WTC11 (cell line): ENCODE measurements around the gene SINHCAF. TPM values are rescaled to one million over a fixed set of nuclear protein-coding genes. Genes with fewer than 3 reads are reported as not detected.

Experiments used
- ATAC-seq: fragments of 200-7000 bp; cut with Tn5 transposase; 2 replicates; pipeline ENCODE4 v1.10.0; 2021; ENCODE audit warnings: mild to moderate bottlenecking, moderate library complexity
- CTCF ChIA-PET: fragments of 300-600 bp; sonication (Branson Sonifier 250); formaldehyde crosslinking; loops from one replicate; lab custom pipeline; 2021; ENCODE audit warnings: antibody characterized with exemption; lab: Charles Lee
- POLR2A ChIA-PET: fragments of 350-600 bp; sonication (Branson Sonifier 250); formaldehyde crosslinking; loops from one replicate; lab custom pipeline; 2021; ENCODE audit warnings: antibody characterized with exemption; lab: Charles Lee
- DNase-seq: peaks from one replicate; pipeline ENCODE4 v3.0.0; 2021; ENCODE audit warnings: low spot score
- H3K27ac Mint-ChIP-seq: 2 replicates; pipeline ENCODE4 v1.8.0; 2021; ENCODE audit warnings: mixed read lengths
- H3K27me3 Mint-ChIP-seq: 2 replicates; pipeline ENCODE4 v1.8.0; 2021; ENCODE audit warnings: low read depth, mild to moderate bottlenecking, moderate library complexity, mixed read lengths
- H3K36me3 Mint-ChIP-seq: 2 replicates; pipeline ENCODE4 v1.8.0; 2021; ENCODE audit warnings: mixed read lengths
- H3K4me1 Mint-ChIP-seq: 2 replicates; pipeline ENCODE4 v1.8.0; 2022; ENCODE audit warnings: mixed read lengths
- H3K4me3 Mint-ChIP-seq: 2 replicates; pipeline ENCODE4 v1.8.0; 2021; ENCODE audit warnings: mild to moderate bottlenecking, moderate library complexity, mixed read lengths
- H3K9me3 Mint-ChIP-seq: 2 replicates; pipeline ENCODE4 v1.8.0; 2021; ENCODE audit warnings: mixed read lengths
- AFF4 ChIP-seq: sonication (generic); formaldehyde crosslinking; IDR thresholded peaks from 2 replicates; pipeline ENCODE4 v1.8.1; 2023; ENCODE audit warnings: mild to moderate bottlenecking, missing genetic modification reagents, borderline replicate concordance
- ATF1 ChIP-seq: sonication (generic); formaldehyde crosslinking; IDR thresholded peaks from 2 replicates; pipeline ENCODE4 v1.8.1; 2023; ENCODE audit warnings: mild to moderate bottlenecking, moderate library complexity, missing genetic modification reagents
- E2F1 ChIP-seq: sonication (generic); formaldehyde crosslinking; IDR thresholded peaks from 2 replicates; pipeline ENCODE4 v1.8.0; 2022; ENCODE audit warnings: mild to moderate bottlenecking, missing genetic modification reagents
- E2F5 ChIP-seq: sonication (generic); formaldehyde crosslinking; IDR thresholded peaks from 2 replicates; pipeline ENCODE4 v1.8.1; 2022; ENCODE audit warnings: mild to moderate bottlenecking, moderate library complexity, missing genetic modification reagents
- ERG ChIP-seq: fragments of 250-450 bp; sonication (Bioruptor Pico); IDR thresholded peaks from 2 replicates; pipeline ENCODE4 v1.8.0; 2021; ENCODE audit warnings: mild to moderate bottlenecking
- IRF2 ChIP-seq: sonication (generic); formaldehyde crosslinking; IDR thresholded peaks from 2 replicates; pipeline ENCODE4 v1.8.0; 2022; ENCODE audit warnings: low read depth, missing genetic modification reagents, borderline replicate concordance
- JAZF1 ChIP-seq: fragments of 250-450 bp; sonication (Bioruptor Pico); IDR thresholded peaks from 2 replicates; pipeline ENCODE4 v1.9.0; 2021; ENCODE audit warnings: moderate library complexity, mild to moderate bottlenecking, inconsistent platforms
- MYBL2 ChIP-seq: sonication (generic); formaldehyde crosslinking; IDR thresholded peaks from 2 replicates; pipeline ENCODE4 v1.8.1; 2023; ENCODE audit warnings: mild to moderate bottlenecking, moderate library complexity, missing genetic modification reagents
- NFATC4 ChIP-seq: fragments of 250-450 bp; sonication (Bioruptor Pico); IDR thresholded peaks from 2 replicates; pipeline ENCODE4 v1.9.0; 2021; ENCODE audit warnings: mild to moderate bottlenecking
- NR2C2 ChIP-seq: sonication (generic); formaldehyde crosslinking; IDR thresholded peaks from 2 replicates; pipeline ENCODE4 v1.8.0; 2022; ENCODE audit warnings: mild to moderate bottlenecking, missing genetic modification reagents
- NR3C1 ChIP-seq: sonication (generic); formaldehyde crosslinking; conservative IDR thresholded peaks from 2 replicates; pipeline ENCODE4 v1.8.1; 2023; ENCODE audit warnings: low read depth, mild to moderate bottlenecking, missing genetic modification reagents
- TCF7 ChIP-seq: sonication (generic); formaldehyde crosslinking; IDR thresholded peaks from 2 replicates; pipeline ENCODE4 v1.8.0; 2022; ENCODE audit warnings: mild to moderate bottlenecking, low read depth, missing genetic modification reagents, moderate library complexity
- TEAD1 ChIP-seq: sonication (generic); formaldehyde crosslinking; IDR thresholded peaks from 2 replicates; pipeline ENCODE4 v1.8.0; 2022; ENCODE audit warnings: mild to moderate bottlenecking, missing genetic modification reagents
- TEAD4 ChIP-seq: sonication (generic); formaldehyde crosslinking; IDR thresholded peaks from 2 replicates; pipeline ENCODE4 v1.8.0; 2022; ENCODE audit warnings: mild to moderate bottlenecking, missing genetic modification reagents
- TP53 ChIP-seq: sonication (generic); formaldehyde crosslinking; IDR thresholded peaks from 2 replicates; pipeline ENCODE4 v1.8.1; 2023; ENCODE audit warnings: mild to moderate bottlenecking, missing genetic modification reagents
- ZMAT4 ChIP-seq: fragments of 250-450 bp; sonication (Bioruptor Pico); IDR thresholded peaks from 2 replicates; pipeline ENCODE4 v1.9.0; 2021; ENCODE audit warnings: mild to moderate bottlenecking
- ZNF121 ChIP-seq: sonication (generic); formaldehyde crosslinking; IDR thresholded peaks from 2 replicates; pipeline ENCODE4 v1.8.0; 2023; ENCODE audit warnings: missing genetic modification reagents
- ZNF263 ChIP-seq: sonication (generic); formaldehyde crosslinking; IDR thresholded peaks from 2 replicates; pipeline ENCODE4 v1.8.1; 2022; ENCODE audit warnings: low read depth, mild to moderate bottlenecking, moderate library complexity, missing genetic modification reagents
- ZNF512 ChIP-seq: sonication (generic); formaldehyde crosslinking; IDR thresholded peaks from 2 replicates; pipeline ENCODE4 v1.8.1; 2022; ENCODE audit warnings: missing genetic modification reagents, borderline replicate concordance
- ZNF671 ChIP-seq: fragments of 250-450 bp; sonication (Bioruptor Pico); IDR thresholded peaks from 2 replicates; pipeline ENCODE4 v1.8.0; 2021; ENCODE audit warnings: mild to moderate bottlenecking
- total RNA-seq: library from RNA; stranded (reverse); gene quantifications from 3 replicates; pipeline ENCODE4 v1.2.3, GENCODE V29; 2021

Gene SINHCAF
- total RNA-seq, 1 experiment from 2014 or later, result 407 TPM

GRCh38 chr12:31326736-31327659 is 1.0 kb upstream of the SINHCAF start:
- Mint-ChIP-seq H3K36me3 (peaks cover 9% of the 10 kb centered on the region), H3K4me3 (peak overlapping the region; percentile 99), H3K9me3 (no peaks in the 10 kb centered on the region), H3K27me3 (no peaks in the 10 kb centered on the region), H3K4me1 (peaks cover 20% of the 10 kb centered on the region), H3K27ac (peak overlapping the region; percentile 89)
- ATAC-seq (no peak), DNase-seq (no peak)
- TF ChIP-seq MYBL2 (CRISPR knock-in tag), result no peak
- TF ChIP-seq TP53, result no peak
- TF ChIP-seq JAZF1 (CRISPR knock-in tag), result no peak
- no peak for TF ChIP-seq TEAD1 (CRISPR knock-in tag)
- TF ChIP-seq NFATC4 (CRISPR knock-in tag), result no peak
- TF ChIP-seq ATF1 (CRISPR knock-in tag), result no peak
- no peak for TF ChIP-seq E2F1 (CRISPR knock-in tag)
- TF ChIP-seq ZNF263 (CRISPR knock-in tag), result no peak
- no peak for TF ChIP-seq IRF2 (CRISPR knock-in tag)
- no peak for TF ChIP-seq TCF7 (CRISPR knock-in tag)
- TF ChIP-seq ZMAT4 (CRISPR knock-in tag), result no peak
- TF ChIP-seq AFF4 (CRISPR knock-in tag), result no peak
- TF ChIP-seq ZNF512 (CRISPR knock-in tag), result no peak
- no peak for TF ChIP-seq ZNF121
- no peak for TF ChIP-seq NR3C1
- POLR2A ChIA-PET, result interaction anchor here (0.6 to 2.1 kb wide), 20 partner anchors 11 to 263 kb away, joined by 3 to 53 read pairs (median 7); partner anchors contain the start of gene DENND5B
- CTCF ChIA-PET, result interaction anchor here (0.6 to 1.5 kb wide), 6 partner anchors 13 to 75 kb away, joined by 3 to 8 read pairs (median 4); no protein-coding TSS in a partner anchor

- Mint-ChIP-seq H3K27me3 (no peaks in the 10 kb centered on the region), H3K4me3 (peak overlapping the region; percentile 99), H3K27ac (peak overlapping the region; percentile 99), H3K9me3 (no peaks in the 10 kb centered on the region), H3K4me1 (peaks cover 35% of the 10 kb centered on the region), H3K36me3 (peaks cover 9% of the 10 kb centered on the region)
- DNase-seq, result no peak
- ATAC-seq, result no peak
- CTCF ChIA-PET, result interaction anchor here (0.7 to 1.0 kb wide), 6 partner anchors 12 to 1110 kb away, joined by 3 to 8 read pairs (median 4); no protein-coding TSS in a partner anchor
- POLR2A ChIA-PET, result interaction anchor here (0.6 to 2.1 kb wide), 16 partner anchors 11 to 1352 kb away, joined by 3 to 53 read pairs (median 8); no protein-coding TSS in a partner anchor
- TF ChIP-seq TEAD1 (CRISPR knock-in tag), result no peak
- TF ChIP-seq TEAD4 (CRISPR knock-in tag), result no peak
- no peak for TF ChIP-seq NR2C2
- TF ChIP-seq ZNF671 (CRISPR knock-in tag), result 0 out of 2 replicates have a peak, but pooled peaks have one; percentile 3
- TF ChIP-seq E2F5 (CRISPR knock-in tag), result 0 out of 2 replicates have a peak, but pooled peaks have one; percentile 13
- TF ChIP-seq ERG (CRISPR knock-in tag), result 0 out of 2 replicates have a peak, but pooled peaks have one; percentile 34
Observed at GRCh38 chr12:31325524-31325875, 450 bp downstream of the SINHCAF start.
